Stimulated activated CD4-positive, alpha-beta T cell treated with anti-CD3 and anti-CD28 coated beads, TNF-alpha, amount 100 ng/mL, for 24 hours (primary cell): ENCODE results near the gene PTPRF.
A peak's percentile ranks its signal among the peaks of the same experiment; 100 is the strongest.
"Not testable (repeated sequence)": the region's sequence is repeated elsewhere in the genome, so short reads cannot be mapped to it uniquely, and the experiment has no call there.

ENCODE experiments used
- DNase-seq, 3 experiments: peaks; one replicate each; pipeline ENCODE4 v3.0.0-alpha.2; 2020; ENCODE audit warnings: low read depth in 3 of 3

PTPRF gene

DNA sequence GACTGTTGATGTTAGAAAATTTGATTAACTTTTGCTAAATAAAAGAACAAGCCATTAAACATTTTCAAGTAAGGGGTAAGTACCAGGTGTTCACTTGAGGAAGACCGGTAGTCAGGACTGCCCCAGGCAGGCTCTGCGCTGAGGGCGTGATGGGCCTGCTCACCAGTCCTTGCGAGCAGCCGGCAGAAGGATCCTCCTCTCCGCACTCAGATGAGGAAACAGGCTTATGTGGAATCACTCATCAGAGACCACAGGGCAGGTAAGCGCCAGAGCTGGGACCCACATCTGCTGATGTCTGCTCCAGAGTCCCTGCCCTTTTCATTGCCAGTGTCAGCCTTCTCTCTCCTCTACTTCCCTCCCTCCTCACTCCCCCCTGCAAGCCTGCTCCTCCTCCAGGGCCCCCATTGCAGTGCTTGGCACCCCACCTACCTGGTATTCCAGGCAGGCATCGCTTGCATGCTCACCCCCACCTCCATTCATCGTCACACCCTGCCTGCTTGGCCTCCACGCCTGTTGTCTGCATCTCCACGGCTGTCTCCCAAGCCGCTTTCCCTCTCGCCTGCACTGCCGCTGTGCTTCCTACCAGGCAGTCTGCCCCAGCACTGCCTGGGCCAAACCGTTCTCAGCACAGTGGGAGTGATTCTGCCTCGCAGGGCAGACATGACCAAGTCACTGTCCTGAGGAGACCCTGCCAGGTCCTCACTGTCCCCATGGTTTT is 94.5 kb downstream of the PTPRF start:
- DNase-seq = no peak

DNA sequence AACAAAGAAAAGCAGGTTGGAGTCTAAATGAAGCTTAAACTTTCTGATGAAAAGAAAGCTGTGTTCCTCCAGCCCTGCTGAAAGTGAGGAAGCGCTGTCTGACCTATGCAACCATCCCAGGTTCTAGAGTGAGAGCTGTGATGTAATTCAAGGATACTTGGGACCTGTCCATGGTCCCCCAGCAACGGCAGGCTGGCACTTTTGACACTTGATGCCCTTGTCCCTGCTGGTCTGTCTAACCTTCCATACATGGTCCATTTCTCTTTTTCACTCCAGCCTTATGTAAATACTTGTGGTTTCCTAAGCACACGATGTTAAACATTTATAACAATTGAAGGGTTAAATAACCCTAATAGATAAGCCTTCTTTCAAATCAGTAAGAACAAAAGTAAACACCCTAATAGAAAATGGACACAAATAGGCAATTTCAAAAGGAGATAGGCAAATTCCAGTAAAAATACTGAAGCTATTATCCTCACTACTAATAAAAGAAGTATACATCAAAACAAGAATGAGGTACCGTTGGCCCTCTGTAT is 101.5 kb downstream of the PTPRF start:
- no peak for DNase-seq

DNA sequence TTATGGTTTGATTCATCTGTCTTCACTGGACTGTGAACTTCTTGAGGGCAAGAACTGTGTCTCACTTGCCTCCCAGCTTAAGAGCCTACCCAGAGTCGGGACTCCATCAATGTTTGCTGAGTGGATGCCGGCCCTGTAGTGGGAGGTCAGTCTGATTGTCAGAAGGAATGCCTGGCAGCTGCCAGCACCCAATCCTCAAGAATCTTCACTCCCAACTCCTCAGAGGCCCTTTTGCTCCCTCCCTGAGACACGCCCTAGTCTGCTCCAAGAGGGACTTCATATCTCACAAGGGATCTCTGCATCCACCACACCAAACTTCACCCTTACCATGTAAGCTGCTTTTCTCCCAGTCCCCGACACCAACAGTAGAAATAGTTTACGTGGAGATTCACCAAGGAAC is 104.0 kb downstream of the PTPRF start:
- no peak for DNase-seq

DNA sequence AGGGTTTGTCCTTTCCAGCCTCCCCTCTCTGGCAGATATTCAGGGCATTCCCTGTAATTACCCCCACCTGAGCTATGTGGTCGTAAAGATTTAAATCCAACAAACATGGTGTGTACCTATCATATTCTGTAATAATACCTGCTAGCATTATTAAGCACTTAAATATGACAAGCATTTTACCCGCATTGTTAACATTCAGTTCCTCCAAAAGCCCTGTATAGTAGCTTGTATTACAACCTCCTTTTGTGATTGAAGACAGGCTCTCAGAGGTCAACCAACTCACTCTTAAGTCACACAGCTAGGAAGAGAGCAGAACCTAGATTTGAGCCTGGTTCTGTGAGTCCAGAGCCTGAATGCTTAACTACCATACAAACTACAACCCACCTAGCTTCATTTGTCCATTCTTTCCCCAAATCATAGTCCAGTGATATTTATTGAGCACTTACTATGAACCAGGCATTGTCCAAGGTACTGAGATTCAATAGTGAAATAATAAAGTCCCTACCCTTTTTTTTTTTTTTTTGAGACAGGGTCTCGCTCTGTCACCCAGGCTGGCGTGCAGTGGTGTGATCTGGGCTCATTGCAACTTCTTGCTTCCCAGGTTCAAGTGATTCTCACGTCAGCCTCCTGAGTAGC is 105.4 kb downstream of the PTPRF start:
- no peak for DNase-seq

DNA sequence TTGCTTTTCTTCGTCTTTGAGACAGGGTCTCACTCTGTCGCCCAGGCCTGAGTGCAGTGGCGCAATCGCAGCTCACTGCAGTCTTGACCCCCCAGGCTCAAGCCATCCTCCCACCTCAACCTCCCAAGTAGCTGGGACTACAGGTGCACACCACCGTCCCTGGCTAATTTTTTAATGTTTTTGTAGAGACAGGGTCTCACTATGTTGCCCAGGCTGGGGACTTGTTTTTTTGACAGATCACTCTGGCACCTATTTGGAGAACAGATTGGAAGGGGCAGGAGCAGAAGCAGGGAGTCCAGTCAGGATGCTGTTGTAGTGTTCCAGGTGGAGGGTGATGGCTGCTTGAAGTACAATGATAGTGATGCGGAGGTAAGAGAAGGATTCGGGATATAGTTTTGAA is 106.6 kb downstream of the PTPRF start:
- no peak for DNase-seq

DNA sequence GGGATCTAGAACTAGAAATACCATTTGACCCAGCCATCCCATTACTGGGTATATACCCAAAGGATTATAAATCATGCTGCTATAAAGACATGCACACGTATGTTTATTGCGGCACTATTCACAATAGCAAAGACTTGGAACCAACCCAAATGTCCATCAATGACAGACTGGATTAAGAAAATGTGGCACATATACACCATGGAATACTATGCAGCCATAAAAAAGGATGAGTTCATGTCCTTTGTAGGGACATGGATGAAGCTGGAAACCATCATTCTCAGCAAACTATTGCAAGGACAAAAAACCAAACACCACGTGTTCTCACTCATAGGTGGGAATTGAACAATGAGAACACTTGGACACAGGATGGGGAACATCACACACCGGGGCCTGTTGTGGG is 107.7 kb downstream of the PTPRF start:
- not testable (repeated sequence) for DNase-seq

DNA sequence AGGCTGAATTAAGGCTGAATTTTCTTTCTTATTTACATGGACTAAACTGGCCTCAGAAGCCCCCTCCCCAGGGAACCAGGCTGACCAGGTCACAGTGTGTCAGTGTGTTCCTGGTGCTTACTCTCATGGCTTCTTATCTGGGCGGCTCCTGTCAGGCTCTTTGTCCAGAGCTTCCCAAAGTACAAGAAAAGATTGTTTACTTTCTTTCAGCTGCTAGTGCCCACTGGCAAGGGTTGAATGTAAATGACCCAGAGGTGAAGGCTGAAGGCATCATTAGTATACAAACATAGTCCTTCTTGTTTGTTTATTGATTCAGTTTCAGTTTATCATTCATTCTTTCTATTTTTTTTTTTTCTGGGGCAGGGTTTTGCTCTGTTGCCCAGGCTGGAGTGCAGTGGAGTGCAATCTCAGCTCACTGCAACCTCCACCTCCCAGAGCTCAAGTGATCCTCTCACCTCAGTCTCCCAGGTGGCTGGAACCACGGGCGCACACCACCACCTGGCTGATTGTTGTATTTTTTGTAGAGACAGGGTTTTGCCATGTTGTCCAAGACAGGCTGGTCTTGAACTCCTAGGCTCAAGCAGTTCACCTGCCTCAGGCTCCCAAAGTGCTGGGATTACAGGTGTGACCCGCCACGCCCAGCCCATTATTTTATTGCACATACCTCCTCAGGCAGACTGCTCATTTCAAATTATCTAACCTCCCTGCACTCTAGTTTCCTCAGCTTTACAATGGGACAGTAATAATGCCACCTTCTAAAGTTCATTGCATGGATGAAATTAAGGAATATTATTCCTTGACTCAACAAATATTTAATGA is 109.5 kb downstream of the PTPRF start:
- DNase-seq = no peak

DNA sequence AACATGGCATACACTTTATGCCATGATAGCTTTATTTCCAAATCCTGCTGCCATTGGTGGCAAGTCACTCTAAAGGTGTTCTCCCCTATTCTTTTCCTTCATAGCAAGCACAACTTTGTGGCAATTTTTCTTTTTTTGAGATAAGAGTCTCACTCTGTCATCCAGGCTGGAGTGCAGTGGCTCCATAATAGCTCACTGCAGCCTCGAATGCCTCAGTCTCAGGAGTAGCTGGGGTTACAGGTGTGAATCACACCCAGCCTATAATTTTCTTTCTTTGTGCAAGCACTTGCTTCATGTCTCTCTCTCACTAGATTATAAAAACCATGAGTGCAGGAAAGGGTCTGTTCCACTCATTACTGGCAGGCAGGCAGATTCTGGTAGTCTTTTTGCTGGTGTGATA is 113.9 kb downstream of the PTPRF start:
- no peak for DNase-seq

DNA sequence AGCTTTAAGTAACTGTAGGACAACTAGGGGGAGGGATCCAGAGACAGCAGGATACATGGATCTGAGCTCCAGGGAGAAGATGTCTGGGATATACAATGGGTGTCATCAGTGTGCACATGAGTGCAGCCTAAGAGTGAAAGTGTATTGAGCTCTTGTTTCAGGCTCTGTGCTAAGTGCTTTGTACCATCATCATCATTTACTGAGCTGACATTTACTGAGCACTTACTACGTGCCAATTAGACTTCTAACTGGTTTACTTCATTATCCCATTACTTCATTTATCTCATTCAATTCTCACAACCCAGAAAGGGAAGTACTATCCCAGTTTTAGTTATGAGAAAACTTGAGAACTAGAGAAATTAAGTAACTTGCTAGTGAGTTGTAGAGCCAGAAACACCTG is 114.8 kb downstream of the PTPRF start:
- no peak for DNase-seq

DNA sequence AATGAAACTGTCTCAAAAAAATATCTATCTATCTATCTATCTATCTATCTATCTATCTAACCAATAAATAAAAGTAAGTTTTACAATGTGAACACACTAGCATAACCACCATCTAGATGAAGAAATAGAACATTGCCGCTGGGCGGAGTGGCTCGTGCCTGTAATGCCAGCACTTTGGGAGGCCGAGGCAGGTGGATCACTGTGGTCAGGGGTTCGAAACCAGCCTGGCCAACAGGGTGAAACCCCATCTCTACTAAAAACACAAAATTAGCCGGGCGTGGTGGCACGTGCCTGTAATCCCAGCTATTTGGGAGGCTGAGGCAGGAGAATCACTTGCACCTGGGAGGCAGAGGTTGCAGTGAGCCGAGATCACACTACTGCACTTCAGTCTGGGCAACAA is 116.6 kb downstream of the PTPRF start:
- DNase-seq = not testable (repeated sequence)

DNA sequence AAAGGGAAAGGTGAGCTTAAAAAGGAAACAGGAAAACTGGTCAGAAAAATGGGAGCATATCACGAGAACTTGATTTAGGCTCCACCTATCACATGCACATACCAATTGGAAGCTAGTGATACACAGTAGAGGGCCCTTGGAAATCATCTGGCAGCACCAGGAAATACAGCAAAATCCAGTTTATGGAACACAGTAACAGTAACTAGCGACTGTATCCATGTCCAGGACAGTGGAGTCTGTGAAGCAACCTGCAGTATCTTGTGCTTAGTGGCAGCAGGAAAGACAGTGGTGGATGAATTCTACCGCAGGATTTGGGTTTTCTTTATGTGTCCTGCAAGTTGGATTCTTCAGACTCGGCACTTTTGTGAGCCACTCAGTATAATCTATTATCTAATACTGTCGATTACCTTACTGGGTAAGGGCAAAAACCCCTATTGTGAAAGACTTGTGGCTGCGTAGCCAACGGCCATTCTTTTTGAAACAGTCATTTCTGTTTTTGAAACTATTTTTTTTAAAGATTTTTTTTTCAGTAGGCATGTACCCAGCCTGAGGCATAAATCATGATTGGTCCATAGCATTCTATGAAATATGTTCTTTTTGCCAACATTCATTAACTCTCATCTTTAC is 117.7 kb downstream of the PTPRF start:
- DNase-seq = no peak

DNA sequence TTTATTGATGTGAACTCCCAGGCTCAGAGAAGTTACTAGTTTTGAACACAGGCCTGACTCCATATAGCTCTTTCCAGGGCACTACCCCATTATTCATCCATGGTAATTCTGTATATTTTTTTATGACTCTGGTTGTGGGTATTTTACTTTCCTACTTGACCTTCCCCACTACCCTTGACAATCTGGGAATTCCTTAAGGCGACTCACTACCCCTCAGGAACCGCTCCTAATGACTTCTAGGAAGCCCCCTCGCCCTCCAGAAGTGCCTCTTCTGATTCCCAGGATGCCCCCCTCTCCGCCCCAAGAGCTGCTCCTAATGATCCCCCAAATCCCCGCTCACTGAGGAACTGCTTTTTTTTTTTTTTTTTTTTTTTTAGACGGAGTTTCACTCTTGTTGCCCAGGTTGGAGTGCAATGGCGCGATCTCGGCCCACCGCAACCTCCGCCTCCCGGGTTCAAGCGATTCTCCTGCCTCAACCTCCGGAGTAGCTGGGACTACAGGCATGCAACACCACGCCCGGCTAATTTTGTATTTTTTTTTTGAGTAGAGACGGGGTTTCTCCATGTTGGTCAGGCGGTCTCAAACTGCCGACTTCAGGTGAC is 118.3 kb downstream of the PTPRF start:
- DNase-seq = no peak

DNA sequence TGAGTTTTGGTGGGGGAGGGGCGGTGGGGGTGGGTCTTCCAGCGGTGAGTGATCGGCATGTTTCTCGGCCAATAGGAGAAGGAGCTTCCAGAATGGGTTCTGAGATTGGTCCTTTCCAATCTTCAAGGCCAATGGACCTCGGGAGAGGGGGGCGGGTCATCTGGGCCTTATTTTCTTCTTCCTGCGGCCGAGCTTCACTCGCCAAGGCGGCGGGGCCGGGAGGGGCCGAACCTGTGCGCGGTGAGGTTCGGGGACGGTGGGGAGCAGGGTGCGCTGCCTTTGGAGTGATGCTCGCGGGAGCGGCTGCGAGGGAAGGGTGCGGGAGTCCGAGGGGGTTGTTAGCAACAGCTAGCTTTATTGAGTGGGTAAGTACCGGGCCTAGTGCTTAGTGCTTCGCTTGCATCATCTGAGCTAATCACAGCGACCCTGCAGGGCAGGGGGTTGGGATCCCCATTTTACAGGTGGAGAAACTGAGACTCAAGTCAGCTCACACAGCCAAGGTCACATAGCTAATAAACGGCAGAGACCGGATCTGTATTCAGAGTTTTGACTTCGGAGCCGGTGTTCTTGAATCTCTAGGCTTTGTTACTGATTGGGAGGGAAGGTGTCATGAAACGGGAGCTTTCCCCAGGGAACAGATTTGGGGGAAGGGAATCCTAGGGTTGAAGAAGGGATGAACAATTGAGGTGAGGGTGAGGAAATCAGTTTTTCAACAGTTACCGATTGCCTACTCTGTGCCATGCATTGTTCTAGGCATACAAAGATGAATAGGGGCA is 119.8 kb downstream of the PTPRF start:
- DNase-seq = peak; percentile 77 to 90 (median 89)

DNA sequence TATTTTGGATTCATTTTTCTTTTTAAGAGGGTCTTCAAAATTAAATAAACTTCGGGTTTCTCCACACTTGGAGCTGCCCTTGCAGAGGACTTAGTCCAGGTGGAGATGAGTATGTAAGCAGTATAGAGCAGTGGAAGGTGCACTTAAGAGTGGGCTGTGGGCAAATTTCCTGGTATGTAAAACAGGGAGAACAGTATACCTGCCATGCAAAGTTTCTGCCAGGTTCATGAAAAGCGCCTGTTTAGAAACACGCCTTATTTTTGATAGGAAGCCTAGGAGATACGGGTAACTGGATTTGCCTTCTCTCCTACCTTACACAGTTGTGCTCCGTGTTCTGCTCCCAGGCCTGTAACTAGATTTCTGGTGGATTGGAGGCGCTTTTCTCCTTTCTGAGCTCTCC is 120.5 kb downstream of the PTPRF start:
- no peak for DNase-seq

DNA sequence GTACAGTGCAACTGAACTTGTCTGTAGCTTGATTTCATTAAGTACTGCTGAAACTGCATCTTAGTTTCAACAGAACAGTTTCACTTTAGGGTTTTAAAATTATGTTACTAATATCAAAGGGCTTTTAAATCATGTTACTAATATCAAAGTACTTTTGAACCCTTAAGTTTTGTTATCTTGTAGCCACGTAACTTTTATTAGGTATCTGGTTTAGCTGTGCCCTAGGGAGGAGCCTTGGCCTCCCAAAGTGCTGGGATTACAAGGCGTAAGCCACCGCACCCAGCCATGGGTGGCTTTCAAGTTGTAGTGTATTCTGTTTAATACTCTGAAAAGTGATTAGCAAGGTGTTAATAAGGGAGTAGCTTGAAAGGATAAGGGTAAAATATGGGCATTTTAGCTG is 121.2 kb downstream of the PTPRF start:
- DNase-seq = no peak

DNA sequence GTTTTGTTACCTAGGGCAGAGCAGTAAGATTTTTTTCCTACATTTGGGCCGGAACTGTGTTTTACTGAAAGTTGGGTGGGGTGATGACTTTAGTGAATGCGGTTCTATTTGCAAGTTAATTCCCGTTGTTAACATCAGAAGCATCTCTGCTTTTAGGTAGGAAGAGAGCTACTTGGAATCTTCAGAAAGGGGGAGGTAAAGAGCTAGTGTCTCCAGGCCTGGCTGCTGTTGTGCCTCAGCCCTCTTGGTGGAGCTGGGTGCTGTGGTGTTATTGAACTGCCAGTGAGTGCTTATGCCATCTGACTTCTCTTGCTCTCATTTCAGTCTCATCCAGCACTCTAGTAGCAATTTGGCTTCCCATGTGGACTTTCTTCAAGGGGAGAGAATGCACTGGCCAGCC is 122.7 kb downstream of the PTPRF start:
- no peak for DNase-seq

DNA sequence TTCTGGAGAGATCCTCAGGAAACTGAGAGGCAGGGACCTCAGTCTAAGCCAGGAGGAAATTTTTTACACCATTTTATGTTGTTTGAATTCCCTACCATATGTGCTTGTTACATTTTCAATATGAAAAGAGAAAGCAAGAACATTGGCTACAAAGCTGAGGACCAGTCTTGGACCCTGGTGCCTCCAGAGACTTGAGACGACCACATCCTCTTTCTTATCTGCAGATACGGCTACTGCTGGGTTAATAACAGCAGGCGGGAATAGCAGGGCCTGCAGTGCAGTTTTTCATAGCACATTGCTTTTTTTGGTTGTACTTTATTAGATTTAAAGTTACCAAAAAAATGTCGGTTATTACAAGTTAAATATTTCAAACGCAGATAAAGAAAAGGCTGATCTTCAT is 123.2 kb downstream of the PTPRF start:
- no peak for DNase-seq

DNA sequence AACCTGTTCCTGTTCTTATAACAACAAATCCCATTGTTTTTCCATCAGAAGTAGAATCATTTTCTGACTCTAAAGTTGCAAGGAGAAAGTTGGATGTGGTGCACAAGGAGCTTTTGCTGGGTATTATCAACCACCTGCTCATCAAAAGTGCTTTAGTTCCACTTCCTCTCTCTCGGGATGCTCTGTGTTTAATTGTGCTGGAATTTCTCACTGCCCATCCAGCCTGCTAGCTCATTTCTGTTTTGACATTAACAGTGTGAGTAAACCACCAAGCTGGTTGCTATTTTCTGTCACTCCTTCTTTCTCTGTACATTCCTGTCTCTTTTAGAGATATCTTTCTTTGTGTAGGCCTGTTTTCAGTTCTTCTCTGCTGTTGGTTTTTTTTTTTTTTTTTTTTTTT is 125.3 kb downstream of the PTPRF start:
- no peak for DNase-seq

DNA sequence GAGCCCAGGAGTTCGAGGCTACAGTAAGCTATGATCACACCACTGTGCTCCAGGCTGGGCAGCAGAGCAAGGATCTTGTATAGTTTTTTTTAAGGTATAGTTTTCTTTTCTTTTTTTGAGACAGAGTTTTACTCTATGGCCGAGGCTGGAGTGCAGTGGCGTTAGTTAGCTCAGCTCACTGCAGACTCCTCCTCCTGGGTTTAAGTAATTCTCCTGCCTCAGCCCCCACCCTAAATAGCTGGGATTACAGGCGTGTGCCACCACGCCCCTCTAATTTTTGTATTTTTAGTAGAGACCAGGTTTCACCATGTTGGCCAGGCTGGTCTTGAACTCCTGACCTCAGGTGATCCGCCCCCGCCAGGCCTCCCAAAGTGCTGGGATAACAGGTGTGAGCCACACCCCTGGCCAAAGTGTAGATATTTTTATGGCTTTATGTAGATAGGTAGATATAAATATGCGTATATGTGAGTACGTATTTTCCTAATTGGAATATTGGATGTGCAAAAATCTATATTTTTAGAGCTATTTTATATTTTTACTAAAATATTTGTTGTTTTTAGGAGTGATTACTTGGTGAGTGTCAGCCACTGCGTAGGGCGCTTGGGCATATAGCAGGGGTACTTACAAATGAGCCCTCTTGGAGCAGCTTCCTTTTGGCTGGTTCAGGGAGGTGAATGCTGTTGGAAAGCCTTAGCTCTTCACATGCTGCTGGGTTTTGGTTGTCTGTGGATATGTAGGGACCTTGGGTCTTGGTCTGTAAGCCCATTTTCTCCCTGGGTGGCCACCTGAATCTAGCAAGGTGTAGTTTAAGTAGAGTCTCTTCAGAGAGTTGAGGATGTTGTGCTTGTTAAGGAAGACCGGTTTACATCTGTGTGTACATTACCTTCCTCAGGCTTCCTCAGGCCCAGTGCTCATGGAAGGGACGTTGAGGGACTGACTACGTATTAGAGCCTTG is 128.8 kb downstream of the PTPRF start:
- no peak for DNase-seq

DNA sequence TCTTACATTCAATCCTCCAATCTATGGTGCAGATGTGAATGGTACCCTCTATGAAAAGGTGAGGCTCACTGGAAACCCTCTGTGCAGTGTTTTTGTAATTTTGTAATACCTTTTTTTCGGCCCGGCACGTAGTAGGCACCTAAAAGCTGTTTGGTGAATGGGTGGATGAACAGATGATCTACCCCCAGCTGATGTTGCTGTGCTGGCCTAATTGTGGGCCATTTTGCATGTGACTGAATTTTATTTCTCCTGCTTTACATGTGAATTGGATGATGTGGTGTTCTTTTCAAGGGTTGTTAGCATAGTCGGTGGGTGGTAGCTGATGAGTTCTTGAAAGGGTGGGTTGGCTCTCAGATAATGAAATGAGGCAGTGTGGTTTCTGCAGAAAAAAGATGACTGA is 129.7 kb downstream of the PTPRF start:
- no peak for DNase-seq
